MV-4-11 (cell line): ENCODE data around the gene ANKRD33B.

ENCODE experiments used
- DNase-seq: peaks from one replicate; lab custom pipeline; 2025; lab: John Stamatoyannopoulos, UW

ANKRD33B gene

DNA sequence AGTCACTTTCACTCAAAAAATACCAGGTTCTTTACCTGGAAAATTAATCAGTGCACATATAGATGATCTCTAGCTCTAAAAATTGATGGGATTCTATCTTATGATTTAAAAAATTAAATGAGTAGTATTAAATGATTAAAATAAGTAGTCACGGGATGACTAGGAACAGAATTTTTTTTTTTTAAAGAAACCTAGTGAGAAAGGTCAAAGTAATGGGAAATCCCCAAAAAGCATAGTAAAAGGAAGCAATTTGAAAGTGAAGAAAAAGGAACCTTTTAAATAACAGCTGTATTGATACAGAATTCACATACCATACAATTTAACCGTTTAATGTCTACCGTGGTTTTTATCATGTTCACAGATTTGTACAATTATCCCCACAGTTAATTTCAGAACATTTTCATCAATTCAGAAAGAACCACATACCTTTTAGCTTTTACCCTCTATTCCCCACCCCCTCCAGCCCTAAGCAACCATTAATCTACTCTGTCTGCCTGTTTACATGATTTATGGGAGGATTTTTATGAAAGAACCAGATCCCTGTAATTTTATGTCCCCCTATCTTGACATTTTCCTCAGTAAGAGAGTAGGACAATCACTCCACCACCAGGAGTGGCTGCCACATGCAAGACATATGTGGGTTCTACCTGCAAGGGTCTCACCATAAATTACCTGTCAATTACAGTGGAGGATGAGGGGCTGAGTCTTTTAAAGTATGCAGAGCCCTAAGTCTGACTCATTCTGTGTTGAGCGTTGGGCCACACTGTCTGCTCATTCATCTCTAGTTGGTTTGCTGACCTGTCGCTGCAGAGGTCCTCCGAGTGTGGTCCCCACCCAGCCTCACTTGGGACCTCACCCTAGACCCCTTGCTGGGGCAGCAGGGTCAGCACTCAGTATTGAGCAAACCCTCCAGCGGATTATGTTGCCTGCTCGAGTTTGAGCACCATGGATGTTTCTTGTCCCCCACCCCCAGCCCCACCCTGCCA lies 16.0 kb downstream of the ANKRD33B start:
- no peak for DNase-seq

DNA sequence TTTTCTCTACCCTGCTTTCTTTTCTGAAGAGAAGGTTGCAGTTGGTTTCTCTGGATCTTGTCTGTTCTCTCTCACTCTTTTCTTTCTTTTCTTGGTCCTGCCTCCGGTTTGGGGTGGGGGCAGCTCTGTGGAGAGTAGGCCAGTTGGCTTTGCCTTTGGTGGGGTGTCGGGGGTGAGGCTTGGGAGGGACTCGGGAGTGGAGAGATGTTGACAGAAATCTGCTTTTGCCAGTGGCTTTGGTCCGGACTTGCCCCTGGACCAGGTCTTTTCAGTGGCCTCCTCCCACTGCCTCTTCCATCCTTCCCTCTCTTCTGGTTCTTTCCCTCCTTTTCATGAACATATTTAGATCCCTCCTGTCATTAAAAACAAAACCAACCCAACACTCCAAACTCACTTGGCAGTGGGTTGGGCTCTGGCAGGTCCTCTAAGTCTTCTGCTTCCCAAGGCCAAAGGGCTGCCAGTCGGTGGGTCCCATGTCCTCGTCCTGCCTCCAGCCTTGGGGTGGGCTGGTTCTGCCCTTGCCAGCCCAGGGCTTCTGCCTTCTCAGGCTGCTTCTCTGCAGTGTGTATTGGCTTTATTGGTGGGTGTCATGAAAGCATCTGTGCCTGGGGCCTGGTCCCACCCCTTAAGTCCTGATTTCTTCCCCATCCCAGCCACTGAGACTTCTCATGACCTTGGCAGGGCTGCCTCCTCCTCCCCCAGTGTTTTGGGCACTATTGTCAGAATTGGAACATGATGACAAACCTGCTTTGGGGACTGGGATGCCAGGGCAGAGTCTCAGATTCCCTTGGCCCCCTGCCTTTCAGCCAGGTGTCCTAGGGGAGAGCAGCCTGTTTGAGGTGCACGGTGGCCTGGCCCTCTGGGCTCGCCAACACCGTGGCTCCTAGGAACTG lies 16.9 kb downstream of the ANKRD33B start:
- no peak for DNase-seq

DNA sequence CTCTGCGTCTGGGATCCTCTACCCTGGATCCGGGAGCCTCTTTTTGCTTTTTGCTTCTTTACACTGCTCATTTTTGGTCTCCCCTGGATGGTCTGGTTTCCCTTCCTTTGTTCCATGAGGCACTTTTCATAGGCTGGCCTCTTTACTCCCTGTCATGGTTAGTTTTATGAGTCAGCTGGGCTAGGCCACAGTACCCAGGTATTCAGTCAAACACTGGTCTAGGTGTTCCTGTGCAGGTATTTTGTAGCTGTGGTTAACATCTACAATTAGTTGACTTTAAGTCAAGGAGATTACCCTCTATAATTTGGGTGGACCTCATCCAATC lies 17.5 kb downstream of the ANKRD33B start:
- DNase-seq = no peak

DNA sequence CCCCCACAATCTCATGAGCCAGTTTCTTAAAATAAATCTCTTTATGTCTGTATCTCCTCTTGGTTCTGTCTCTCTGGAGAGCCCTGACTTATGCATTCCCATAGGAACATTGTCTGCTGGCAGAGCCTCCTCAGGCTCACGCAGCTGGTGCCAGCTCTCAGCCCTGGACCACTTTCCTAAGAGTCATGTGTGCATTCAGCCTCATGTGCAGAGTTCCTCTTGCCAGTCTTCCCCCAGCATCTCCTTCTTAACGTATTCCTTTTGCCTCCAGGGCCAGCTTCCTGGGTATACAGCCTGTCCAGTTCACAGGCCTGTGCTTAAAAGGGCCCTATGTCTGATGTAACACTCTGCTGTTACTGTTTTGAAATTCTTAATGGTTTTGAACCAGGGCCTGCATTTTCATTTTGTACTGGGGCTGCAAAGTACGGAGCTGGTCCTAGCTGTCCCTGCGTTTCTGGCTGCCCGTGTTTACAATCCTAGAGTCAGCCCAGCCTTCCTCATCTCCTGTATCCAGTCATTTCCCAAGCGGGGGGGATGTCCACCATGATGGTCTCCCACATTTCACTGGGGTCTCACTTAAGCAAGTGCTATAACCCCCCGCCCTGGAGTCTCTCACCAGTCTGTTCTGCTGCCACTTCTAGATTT lies 18.1 kb downstream of the ANKRD33B start:
- no peak for DNase-seq

DNA sequence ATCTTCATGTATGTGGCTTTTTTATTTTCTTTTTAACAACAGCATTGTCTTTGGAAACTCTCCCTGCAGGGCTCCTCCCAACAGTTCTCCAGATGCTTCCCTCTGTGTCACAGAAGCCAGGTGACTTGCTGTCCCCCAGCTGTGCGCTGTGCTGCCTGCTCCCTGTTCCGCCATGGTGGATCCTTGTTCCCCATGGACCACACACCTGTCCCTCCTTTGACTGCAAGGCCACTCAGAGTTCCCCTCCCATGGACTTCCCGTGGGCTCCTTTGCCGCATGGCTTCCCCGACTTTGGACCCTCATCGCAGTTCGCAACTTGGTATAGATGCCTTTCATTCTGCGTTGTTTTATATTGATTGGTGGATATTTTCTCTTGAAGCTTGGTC lies 18.6 kb downstream of the ANKRD33B start:
- no peak for DNase-seq

DNA sequence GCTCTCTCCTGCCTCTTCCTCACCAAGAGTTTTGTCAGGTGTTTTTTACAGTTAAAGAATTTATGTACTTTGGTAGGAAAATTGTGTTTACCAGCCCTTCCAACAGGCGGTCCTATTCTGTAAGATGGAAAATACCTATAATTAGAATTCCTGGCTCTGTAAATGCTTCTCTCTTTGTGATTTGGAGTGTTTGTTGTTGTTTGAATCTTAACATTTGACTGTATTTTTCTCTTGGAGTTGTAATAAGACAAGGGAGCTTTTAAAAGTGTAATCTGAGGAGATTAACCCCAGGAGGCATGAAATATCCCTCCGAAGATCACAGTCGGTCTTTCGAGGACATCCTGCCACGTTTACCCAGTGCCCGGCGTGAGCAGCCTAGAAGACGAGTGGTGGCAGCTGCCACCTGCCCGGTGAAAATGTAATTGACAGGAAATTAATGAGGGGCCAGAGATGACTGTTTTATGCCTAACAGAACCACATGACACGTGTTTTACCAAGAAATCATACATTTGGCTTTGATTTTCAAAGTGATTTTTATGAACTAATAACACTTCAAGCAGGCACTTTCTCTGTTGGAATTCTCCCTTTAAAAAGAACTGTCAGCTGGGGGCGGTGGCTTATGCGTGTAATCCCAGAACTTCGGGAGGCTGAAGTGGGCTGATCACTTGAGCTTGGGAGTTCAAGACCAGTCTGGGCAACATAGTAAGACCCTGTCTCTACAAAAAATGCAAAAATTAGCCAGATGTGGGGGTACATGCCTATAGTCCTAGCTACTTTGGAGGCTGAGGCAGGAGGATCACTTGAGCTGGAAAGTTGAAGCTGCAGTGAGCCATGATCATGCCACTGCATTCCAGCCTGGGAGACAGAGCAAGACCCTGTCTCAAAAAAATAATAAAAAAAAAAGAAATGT lies 20.0 kb downstream of the ANKRD33B start:
- DNase-seq = no peak

DNA sequence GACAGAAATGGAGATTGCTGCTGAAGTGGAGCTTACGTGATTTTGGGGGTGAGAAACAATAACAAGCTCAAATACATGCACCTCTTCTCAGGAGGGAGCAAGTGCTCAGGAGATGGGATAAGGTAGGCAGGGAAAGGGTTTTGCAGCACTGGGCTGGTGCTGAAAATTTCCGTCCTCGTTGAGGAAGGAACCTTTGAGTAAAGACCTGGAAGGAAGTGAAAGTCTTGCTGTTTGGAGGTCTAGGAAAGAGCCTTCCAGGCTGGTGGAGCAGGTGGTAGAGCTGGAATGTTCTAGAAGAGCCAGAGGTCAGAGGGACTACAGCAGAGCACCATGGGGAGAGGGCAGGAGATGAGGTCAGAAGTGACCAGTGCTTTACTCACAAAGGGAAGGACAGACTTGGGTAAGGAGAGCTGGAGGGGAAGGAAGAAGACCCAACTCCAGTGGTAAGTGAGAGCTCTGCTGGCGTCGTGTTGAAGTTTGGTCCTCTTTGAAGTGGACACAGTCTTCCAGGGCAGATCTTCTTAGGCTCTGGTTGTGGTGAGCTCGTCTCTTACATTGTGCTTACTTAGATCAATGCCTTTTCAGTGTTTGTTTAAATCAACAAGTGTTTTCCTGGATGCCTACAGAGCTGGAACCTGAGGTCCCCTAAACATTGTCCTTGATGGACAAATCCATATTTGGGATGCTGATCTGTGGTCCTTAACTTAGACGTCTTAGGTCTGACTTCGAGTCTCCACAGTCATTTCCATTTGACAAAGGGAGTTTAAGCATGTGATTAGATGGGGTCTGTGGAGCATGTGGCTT lies 21.0 kb downstream of the ANKRD33B start:
- DNase-seq = no peak

DNA sequence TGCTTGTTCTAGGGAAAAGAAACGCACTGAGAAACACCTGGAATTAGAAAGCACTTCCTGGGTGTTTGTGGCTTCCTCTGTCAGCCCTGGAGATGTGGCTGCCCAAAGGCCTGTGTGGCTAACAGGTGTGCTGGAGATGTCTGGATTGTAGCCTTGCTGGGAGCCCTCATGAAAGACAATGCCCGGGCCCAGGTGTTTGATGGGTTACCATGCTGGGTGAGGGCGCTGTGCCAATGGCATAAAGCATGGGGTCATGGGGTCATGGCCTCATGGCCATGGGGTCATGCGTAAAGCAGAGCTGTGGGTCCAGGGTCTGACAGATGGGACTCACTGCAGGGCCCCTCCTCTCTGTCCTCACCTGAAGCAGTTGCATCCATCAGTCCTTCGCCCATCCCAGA lies 21.6 kb downstream of the ANKRD33B start:
- no peak for DNase-seq

DNA sequence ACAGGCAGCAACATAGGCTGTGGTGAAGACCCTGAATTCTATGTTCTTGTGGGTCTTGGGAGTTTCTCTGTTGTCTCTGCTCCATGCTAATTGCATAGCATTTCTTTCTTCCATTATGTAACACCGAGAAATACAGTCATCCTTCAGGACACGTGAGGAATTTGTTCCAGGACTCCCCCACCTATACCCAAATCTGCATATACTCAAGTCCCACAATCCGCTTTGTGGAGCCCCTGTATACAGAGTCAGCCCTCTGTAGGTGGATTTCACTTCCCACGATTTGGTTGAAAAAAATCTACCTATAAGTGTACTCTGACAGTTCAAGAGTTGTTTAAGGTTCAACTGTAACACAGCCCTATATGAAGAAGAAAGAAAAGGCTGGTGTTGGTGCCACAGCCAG lies 22.1 kb downstream of the ANKRD33B start:
- no peak for DNase-seq

DNA sequence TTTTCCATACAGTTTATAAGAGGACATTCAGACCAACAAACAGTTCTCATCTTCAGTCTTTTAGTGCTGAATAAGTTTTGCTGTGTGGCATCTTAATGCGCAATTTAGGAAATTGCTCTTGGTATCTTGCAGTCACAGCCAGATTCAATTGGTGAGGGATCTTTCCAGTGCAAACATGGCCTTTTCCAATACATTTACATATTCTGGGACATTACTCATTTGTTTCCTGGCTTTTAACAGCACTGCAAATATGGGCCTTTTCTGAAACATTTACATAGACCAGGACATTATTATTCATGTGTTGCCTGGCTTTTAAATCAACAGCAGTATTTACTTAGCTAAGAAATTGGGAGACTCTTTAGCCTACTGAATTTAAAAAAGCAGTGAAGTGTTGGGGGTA lies 22.7 kb downstream of the ANKRD33B start:
- no peak for DNase-seq

DNA sequence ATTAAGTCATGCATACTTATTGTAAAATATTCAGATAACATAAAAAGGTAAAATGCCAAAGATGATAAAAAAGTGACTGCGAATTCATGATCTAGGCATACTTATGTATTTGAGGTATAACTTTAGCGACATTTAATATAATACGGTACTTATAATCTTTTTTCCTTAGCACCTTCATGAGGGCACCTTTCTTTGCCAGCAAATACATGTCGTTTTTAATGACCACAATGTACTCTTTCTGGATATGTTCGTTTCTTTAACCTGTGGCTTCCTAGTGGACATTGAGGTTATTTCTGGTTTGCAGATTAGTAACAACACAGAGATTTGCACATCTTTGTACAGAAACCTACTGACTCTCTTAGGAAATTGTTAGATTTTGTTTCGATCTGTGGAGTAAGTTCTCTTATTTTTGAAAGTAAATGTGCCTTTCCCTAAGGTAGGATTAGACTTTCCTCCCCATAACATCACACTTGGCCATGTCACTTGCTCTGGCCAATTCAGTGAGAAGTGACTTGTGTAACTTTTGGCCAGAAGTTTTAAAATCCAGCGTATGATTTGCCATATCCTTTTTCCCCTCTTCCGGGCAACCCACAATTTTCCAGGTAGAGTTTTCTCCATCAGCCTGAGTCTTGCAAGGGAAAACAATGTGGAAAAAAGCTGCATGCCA lies 24.4 kb downstream of the ANKRD33B start:
- DNase-seq = no peak

DNA sequence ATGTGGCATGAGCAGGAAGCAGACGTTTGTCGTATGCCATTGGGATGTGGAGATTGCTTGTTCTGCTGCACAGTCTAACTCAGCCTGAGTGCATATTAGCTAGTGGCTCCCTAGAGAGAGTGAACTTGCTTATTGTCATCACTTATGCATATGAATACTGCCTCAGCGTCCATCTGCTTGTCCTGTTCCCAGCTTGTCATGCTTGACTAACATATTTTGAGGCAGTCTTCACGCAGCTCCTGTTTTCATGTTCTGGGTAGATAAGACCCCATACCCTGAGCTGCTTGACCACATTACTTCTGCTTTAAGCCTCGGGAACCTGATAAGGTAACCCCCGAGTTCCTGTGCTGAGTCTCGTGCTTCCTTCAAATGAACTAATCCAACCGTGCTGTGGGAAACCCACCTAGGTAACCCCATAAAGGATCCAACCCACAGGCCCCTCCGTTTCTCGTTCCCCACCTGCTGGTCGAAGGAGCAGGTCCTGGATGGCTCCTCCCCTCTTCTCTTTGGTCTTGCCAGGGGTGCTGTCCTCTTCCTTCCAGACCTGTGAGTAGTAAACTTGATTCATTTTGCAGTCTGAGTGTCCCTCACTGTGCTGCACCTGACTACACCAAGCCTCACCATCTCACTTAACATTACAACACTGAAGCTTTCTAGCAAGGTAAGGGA lies 25.0 kb downstream of the ANKRD33B start:
- DNase-seq = no peak

DNA sequence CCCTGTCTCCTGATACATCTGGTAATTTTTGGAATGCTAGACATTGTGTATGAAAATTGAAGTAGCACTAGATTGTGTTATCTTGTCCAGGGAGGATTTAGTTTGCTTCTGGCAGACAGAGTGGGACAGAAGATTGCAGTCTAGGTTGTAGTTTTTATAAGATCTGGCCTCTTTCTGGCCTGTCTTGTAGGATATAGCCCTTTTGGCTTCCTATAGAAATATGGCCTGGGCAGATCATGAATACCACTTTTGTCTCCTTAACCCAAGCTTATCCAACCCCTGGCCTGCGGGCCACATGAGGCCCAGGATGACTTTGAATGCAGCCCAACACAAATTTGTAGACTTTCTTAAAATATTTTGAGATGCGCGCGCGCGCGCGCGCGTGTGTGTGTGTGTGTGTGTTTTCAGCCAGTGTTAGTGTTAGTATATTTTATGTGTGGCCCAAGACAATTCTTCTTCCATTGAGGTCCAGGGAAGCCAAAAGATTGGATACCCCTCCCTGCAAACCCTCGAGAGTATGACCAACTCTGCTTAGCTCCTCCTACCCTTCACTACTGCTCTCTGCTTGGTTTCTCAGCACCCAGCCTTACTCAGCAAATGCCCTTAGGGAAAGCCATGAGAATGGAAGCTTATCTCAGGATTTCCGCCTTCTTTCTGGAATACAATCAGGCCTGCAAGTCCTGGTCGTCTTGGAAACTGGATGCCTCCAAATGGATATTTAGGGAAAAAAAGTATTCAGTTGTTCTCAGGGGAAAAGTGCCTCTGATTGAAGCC lies 26.5 kb downstream of the ANKRD33B start:
- DNase-seq = no peak

DNA sequence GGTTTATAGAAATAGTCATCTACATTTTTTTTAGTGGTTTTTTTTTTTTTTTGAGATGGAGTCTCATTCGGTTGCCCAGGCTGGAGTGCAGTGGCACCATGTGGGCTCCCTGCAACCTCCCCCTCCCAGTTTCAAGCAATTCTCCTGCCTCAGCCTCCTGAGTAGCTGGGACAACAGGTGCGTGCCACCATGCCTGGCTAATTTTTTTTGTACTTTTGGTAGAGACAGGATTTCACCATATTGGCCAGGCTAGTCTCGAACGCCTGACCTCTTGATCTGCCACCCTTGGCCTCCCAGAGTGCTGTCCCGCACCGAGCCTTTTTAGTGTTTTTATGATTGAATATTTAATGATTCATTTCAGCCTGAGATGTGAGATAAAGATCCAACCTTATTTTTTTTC lies 27.3 kb downstream of the ANKRD33B start:
- no peak for DNase-seq

DNA sequence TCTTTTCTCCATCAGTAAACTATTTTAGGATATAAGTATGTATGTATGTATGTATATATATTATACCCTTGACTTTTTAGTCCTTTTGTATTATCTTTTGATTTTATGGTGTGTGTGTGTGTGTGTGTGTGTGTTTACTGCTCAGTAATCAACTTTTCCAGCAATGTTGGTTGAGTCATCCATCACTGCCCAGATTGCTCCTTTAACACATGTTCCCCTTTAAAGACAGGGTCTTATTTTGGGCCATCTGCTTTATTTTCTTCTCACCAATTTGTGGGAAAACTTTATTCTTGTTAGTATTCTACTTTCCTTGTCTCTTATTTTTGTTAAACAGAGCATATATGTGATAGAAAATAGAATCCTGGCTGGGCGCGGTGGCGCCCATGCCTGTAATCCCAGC lies 28.1 kb downstream of the ANKRD33B start:
- DNase-seq = no peak

DNA sequence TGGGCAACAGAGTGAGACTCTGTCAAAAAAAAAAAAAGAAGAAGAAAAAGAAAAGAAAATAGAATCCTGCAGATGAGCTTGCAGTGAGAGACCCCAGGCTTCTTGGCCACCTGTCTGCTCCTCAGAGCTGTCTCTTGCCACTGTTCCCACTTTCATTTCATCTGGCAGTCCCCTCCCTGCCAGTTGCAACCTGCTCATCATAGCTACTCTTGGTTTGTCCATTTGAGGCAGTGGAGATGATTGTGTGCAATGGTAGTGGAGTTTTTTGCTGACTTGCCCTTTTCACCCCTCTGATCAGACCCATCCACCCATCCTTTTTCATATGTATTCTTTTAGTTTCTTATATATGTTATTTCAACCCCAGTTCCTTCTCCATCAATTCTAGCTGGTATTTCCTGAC lies 28.7 kb downstream of the ANKRD33B start:
- DNase-seq = no peak

DNA sequence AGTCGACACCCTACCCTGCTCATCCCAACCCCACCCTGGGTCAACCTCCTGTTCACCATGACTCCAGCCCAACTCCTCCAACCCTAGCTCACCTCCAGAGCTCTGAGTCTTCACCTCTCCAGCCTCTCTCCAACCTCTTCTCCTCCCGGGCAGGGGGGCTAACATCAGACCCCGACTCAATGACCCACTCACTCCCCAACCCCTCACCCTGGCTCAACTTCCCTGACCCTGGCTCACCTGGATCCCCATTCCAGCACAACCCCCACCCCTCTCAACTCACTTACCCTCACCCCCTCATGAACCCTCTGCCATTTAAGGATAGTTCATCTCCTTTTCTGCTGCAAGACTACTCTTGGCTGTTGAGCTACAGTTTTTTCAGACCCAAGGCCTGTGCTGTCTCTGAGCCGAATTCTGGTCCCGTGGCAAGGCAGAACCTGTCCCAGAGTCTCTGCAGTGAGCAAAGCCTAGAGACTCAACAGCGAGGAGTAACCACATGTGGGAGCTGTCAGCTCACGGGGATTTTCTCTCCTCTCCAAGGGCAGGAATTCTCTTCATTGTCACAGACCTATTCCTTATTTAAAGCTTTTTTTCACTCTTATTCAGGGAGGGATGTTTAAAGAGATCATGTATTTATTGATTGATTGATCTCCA lies 29.8 kb downstream of the ANKRD33B start:
- DNase-seq = no peak

DNA sequence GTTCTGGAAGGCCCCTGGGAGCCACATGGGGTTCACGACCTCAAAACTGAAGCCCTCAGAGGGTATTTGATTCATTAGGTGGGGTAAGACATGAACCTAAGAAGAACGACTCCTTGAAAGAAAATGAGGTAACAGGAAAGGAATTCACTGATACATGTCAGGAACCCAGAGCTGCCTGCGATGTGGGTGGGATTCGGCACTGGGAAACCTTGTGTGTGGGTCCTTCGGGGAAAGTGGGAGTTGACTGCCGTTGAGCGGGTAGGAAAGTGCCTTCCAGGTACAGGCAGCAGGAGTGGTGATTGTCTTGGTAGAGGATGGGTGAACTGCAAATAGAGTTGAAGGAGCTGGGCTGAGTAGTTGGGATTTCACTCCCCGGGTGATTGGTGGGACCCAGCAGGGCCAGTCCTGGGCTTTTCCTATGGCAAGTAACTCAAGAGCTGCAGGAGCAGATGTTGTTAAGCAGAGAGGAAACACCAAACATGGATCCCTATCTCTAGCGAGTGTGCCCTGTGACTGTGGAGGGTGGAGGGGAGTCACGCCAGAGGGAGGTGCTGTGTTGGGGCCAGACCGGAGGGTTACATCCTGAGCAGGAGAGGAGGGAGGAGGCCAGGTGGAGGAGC lies 30.8 kb downstream of the ANKRD33B start:
- DNase-seq = no peak
